B cell (primary cell): ENCODE data around the gene PIK3R3. TPM values are rescaled to one million over a fixed set of nuclear protein-coding genes. Genes with fewer than 3 reads are reported as not detected.

Experiments
- ATAC-seq: fragments of 200-7000 bp; cut with Tn5 transposase; one replicate; pipeline ENCODE4 v1.10.0; 2021; ENCODE audit warnings: low read depth, mild to moderate bottlenecking, moderate number of reproducible peaks, moderate library complexity
- CTCF ChIA-PET: fragments of 350-600 bp; sonication (Branson Sonifier 250); formaldehyde crosslinking; loops from one replicate; lab custom pipeline; 2021; ENCODE audit warnings: antibody characterized with exemption, inconsistent platforms; lab: Charles Lee
- POLR2A ChIA-PET: fragments of 350-600 bp; sonication (Branson Sonifier 250); formaldehyde crosslinking; loops from one replicate; lab custom pipeline; 2021; ENCODE audit warnings: antibody characterized with exemption; lab: Charles Lee
- DNase-seq: peaks from one replicate; pipeline ENCODE4 v3.0.0; 2013
- H2AFZ ChIP-seq: 2 replicates; pipeline ENCODE4 v1.6.1; 2012; ENCODE audit warnings: mild to moderate bottlenecking, low read depth, low read length; ENCODE audit not compliant: insufficient read depth, poor library complexity, severe bottlenecking
- H3K27ac ChIP-seq, 2 donors: 1 replicate in 1 of 2; 2 replicates in 1 of 2; pipeline ENCODE4 v1.5.1; 2012 to 2013; ENCODE audit warnings: low read length in 2 of 2, mild to moderate bottlenecking in 2 of 2, moderate library complexity in 1 of 2
- H3K27me3 ChIP-seq, 4 experiments: fragments of 200-600 bp in 1 of 4; sonication (generic) in 1 of 4; replicated peaks in 1 of 4; 1 replicate in 2 of 4; 2 replicates in 2 of 4; pipeline versions ENCODE4 v1.6.1 to v1.7.0; 2013 to 2016; ENCODE audit warnings: low read length in 3 of 4, mild to moderate bottlenecking in 2 of 4, mixed read lengths in 1 of 4, moderate library complexity in 1 of 4; ENCODE audit not compliant: insufficient read depth in 4 of 4, control insufficient read depth in 3 of 4; ENCODE audit errors: control extremely low read depth in 1 of 4
- H3K36me3 ChIP-seq, 2 experiments: replicated peaks in 1 of 2; 1 replicate in 1 of 2; 2 replicates in 1 of 2; pipeline versions ENCODE4 v1.6.1 to v1.7.1; 2013; ENCODE audit warnings: low read length in 1 of 2; ENCODE audit not compliant: insufficient read depth in 2 of 2, control insufficient read depth in 1 of 2; ENCODE audit errors: control extremely low read depth in 1 of 2, extremely low read depth in 1 of 2
- H3K4me1 ChIP-seq, 2 donors: fragments of 200-600 bp in 1 of 2; sonication (generic) in 1 of 2; 1 replicate in 1 of 2; 2 replicates in 1 of 2; pipeline versions ENCODE4 v1.5.1 to v1.6.1; 2013 to 2017; ENCODE audit warnings: low read length in 2 of 2; ENCODE audit not compliant: control insufficient read depth in 2 of 2, insufficient read depth in 2 of 2
- H3K4me2 ChIP-seq: replicated peaks from 2 replicates; pipeline ENCODE3; 2012; ENCODE audit warnings: mild to moderate bottlenecking, low read depth, low read length; ENCODE audit not compliant: poor library complexity, severe bottlenecking
- H3K4me3 ChIP-seq, 5 experiments: fragments of 200-600 bp in 1 of 5; sonication (generic) in 1 of 5; 1 replicate in 3 of 5; 2 replicates in 2 of 5; pipeline versions ENCODE4 v1.5.1 to v1.7.0; 2011 to 2016; ENCODE audit warnings: low read length in 4 of 5, mild to moderate bottlenecking in 4 of 5, low read depth in 2 of 5, control low read depth in 1 of 5, moderate library complexity in 1 of 5; ENCODE audit not compliant: insufficient read depth in 1 of 5; ENCODE audit errors: control extremely low read depth in 1 of 5, extremely low read depth in 1 of 5
- H3K79me2 ChIP-seq: fragments of 200-600 bp; sonication (generic); one replicate; pipeline ENCODE4 v1.6.0; 2016; ENCODE audit warnings: low read length; ENCODE audit not compliant: control insufficient read depth, insufficient read depth
- H3K9ac ChIP-seq: fragments of 200-600 bp; sonication (generic); 2 replicates; pipeline ENCODE4 v1.6.1; 2017; ENCODE audit warnings: mild to moderate bottlenecking, low read length, moderate library complexity
- H3K9me3 ChIP-seq, 3 donors: one replicate each; pipeline versions ENCODE4 v1.6.1 to v1.7.1; 2013; ENCODE audit warnings: low read length in 2 of 3; ENCODE audit not compliant: control insufficient read depth in 2 of 3, insufficient read depth in 1 of 3; ENCODE audit errors: control extremely low read depth in 1 of 3
- H4K20me1 ChIP-seq: 2 replicates; pipeline ENCODE4 v1.6.0; 2012; ENCODE audit warnings: mild to moderate bottlenecking, low read length; ENCODE audit not compliant: insufficient read depth, control insufficient read depth, poor library complexity, severe bottlenecking
- H3K27ac Mint-ChIP-seq: one replicate; pipeline ENCODE4 v1.8.0; 2021; ENCODE audit warnings: mixed read lengths
- H3K27me3 Mint-ChIP-seq: one replicate; pipeline ENCODE4 v1.8.0; 2021; ENCODE audit warnings: mixed read lengths
- H3K4me1 Mint-ChIP-seq: one replicate; pipeline ENCODE4 v1.8.0; 2021; ENCODE audit warnings: mixed read lengths
- H3K4me3 Mint-ChIP-seq: one replicate; pipeline ENCODE4 v1.8.0; 2021; ENCODE audit warnings: mixed read lengths
- H3K9me3 Mint-ChIP-seq: one replicate; pipeline ENCODE4 v1.8.0; 2022; ENCODE audit warnings: mixed read lengths; ENCODE audit not compliant: insufficient read depth
- CTCF ChIP-seq: fragments of 200-600 bp; IDR thresholded peaks from one replicate; pipeline ENCODE4 v1.8.0; 2022; ENCODE audit warnings: antibody characterized with exemption, mild to moderate bottlenecking
- EZH2 ChIP-seq: IDR thresholded peaks from 2 replicates; pipeline ENCODE4 v1.6.1; 2012; ENCODE audit warnings: borderline replicate concordance, low read depth, mild to moderate bottlenecking, moderate library complexity, low read length; ENCODE audit not compliant: insufficient read depth, poor library complexity, severe bottlenecking
- WGBS: methylation state at CpG from one replicate; pipeline ENCODE4 v1.1.5; 2013; ENCODE audit warnings: missing lambda C conversion rate; ENCODE audit not compliant: insufficient coverage; 5-methylcytosine and 5-hydroxymethylcytosine counted together
- intact Hi-C: fragments of 100-400 bp; cut with micrococcal nuclease; formaldehyde crosslinking; loops from one replicate; pipeline ENCODE4 v1.10.0; 2022
- polyA plus RNA-seq: library from polyadenylated mRNA; depleted of rRNA; stranded (reverse); fragments of >200 nt; gene quantifications from 2 replicates; pipeline ENCODE4 v1.2.3, GENCODE V29; 2012
- total RNA-seq, 2 donors: library from RNA; stranded (reverse); fragments of 120-200 nt in 1 of 2; gene quantifications; 1 replicate in 1 of 2; 2 replicates in 1 of 2; pipeline versions ENCODE4 v1.2.3 to v1.2.4, GENCODE V29; 2013 to 2022

Gene PIK3R3
- total and polyA plus RNA-seq, 2 donors (not counting 1 experiment from before 2014, with no cell fraction given): 0.06 to 0.17 TPM

- H3K27ac Mint-ChIP-seq: no peak overlapping the region
- intact Hi-C loops: no loop called here
Observed at GRCh38 chr1:46070164-46070814, 62.1 kb downstream of the PIK3R3 start.

More at GRCh38 chr1:46070164-46070814, 62.1 kb downstream of the PIK3R3 start:
- H3K27ac ChIP-seq: no peak overlapping the region
- no peaks in the 10 kb centered on the region for H3K9me3 ChIP-seq
- Mint-ChIP-seq H3K9me3 (no peaks in the 10 kb centered on the region), H3K4me3 (no peak overlapping the region), H3K4me1 (peaks cover 7% of the 10 kb centered on the region), H3K27me3 (no peaks in the 10 kb centered on the region)
- no peaks in the 10 kb centered on the region for H3K79me2 ChIP-seq
- ChIA-PET POLR2A (no interaction called here), CTCF (no interaction called here)
- TF ChIP-seq CTCF (no peak), EZH2 (no peak)
- 93% methylated on average over 2 of the region's 6 CpGs for WGBS
- H2AFZ ChIP-seq: no peak overlapping the region
- H3K4me2 ChIP-seq: no peak overlapping the region
- H3K4me3 ChIP-seq: no peak overlapping the region
- H3K36me3 ChIP-seq: no peaks in the 10 kb centered on the region
- ATAC-seq (no peak), DNase-seq (no peak)
- H3K4me1 ChIP-seq: peaks cover 3 to 4% of the 10 kb centered on the region in 2 donors
- H3K27me3 ChIP-seq: no peaks in the 10 kb centered on the region
- H3K9ac ChIP-seq: no peak overlapping the region
- no peaks in the 10 kb centered on the region for H4K20me1 ChIP-seq
